GM06990 (cell line): ENCODE data around the gene DPM2.

Experiments
- DNase-seq: peaks from one replicate; pipeline ENCODE4 v3.0.0-alpha.2; 2011; ENCODE audit not compliant: insufficient read length; ENCODE audit errors: extremely low read depth
- H3K27me3 ChIP-seq: replicated peaks from 2 replicates; pipeline ENCODE4 v1.6.0; 2011; ENCODE audit warnings: low read length; ENCODE audit not compliant: control insufficient read depth, insufficient read depth
- H3K36me3 ChIP-seq: 2 replicates; pipeline ENCODE4 v1.5.1; 2011; ENCODE audit warnings: low read length; ENCODE audit not compliant: control insufficient read depth, insufficient read depth
- H3K4me3 ChIP-seq: replicated peaks from 2 replicates; pipeline ENCODE4 v1.5.1; 2011; ENCODE audit warnings: low read depth, mild to moderate bottlenecking, control low read depth, low read length
- TF ChIP-seq, protein P1 (sequence below): IDR thresholded peaks from 2 replicates; pipeline ENCODE4 v1.5.1; 2011; ENCODE audit warnings: low read length, control low read depth, mild to moderate bottlenecking, inconsistent platforms; ENCODE audit not compliant: insufficient read depth, poor library complexity, severe bottlenecking

Gene DPM2

DNA sequence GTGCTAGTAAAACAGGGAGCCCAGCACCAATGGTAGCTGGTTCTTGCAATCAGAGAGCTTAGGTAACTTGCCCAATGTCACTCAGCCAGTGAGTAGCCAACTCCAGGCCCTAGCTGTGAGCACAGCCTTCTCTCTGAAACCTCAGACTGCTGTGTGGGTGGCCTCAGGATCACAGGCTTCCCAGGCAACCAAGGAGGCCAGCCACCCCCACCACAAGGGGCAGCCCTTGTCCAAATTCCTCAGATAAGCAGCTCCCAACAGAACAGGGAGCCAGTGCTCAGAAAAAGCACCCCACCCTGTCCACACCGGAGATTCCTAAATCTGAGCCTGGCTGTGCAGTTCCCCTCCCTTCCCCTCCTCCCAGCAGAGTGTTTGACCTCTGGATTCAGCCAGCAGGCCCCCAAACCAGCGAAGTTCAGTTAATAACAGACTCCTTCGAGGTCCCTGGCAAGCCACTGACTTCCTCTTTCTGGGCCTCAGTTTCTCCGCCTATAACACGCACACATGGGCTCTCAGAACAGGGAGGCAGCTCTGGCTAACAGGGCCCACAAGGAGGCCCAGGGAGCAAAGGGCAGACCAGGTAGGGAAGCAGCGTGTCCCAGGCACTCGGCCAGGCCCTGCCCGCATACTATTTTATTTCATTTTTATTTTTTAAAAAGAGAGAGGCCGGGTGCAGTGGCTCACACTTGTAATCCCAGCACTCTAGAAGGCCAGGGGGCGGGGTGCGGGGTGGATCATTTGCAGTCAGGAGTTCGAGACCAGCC lies 40.4 kb upstream of the DPM2 start:
- H3K4me3 ChIP-seq, result peak overlapping the region; percentile 83
- H3K36me3 ChIP-seq, result peaks cover 3% of the 10 kb centered on the region
- DNase-seq, result no peak
- TF ChIP-seq, protein P1, sequence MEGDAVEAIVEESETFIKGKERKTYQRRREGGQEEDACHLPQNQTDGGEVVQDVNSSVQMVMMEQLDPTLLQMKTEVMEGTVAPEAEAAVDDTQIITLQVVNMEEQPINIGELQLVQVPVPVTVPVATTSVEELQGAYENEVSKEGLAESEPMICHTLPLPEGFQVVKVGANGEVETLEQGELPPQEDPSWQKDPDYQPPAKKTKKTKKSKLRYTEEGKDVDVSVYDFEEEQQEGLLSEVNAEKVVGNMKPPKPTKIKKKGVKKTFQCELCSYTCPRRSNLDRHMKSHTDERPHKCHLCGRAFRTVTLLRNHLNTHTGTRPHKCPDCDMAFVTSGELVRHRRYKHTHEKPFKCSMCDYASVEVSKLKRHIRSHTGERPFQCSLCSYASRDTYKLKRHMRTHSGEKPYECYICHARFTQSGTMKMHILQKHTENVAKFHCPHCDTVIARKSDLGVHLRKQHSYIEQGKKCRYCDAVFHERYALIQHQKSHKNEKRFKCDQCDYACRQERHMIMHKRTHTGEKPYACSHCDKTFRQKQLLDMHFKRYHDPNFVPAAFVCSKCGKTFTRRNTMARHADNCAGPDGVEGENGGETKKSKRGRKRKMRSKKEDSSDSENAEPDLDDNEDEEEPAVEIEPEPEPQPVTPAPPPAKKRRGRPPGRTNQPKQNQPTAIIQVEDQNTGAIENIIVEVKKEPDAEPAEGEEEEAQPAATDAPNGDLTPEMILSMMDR, result peak; percentile 14
- no peaks in the 10 kb centered on the region for H3K27me3 ChIP-seq

DNA sequence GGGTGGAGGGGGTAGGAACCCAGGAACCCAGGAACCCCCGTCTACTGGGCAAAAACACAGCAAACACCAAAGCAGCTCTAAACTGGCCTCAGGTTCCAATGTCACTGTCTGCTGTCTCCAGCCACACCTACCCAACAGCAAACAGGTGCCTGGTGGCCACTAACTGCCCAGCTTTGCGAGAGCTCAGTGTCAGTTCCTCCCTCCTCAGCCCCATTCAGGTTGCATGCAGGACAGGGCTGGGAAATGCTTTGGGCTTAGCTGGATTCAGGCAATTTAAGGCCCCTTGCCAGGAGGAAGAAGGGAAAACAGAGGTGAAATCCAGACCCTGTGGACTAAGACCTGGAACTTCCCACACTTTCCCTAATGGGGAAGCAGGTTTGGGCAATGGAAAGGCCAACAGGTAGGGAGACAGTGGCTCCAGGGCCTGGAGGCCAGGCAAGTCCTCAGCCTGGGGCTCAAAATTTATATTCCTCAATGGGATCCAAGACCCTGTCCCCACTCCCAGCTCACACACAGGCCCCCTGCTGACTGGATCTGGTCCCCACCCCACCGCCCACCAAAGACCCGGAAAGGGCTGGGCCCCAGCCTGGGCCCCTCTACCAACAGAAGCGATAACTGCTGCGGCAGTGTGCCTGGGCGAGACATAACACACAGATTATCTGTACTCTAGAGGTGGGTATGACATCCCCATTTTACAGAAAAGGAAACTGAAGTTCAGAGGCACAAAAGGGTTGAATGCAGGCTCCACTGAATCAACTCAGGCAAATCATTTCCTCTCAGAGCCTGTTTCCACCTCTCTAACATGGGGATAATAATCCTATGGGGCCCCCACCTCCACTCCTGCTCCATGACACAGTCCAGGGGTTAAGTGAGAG lies 39.6 kb upstream of the DPM2 start:
- TF ChIP-seq, protein P1, result peak; percentile 8
- no peak for DNase-seq
- peaks cover 3% of the 10 kb centered on the region for H3K36me3 ChIP-seq
- H3K4me3 ChIP-seq, result peak overlapping the region; percentile 83
- no peaks in the 10 kb centered on the region for H3K27me3 ChIP-seq

DNA sequence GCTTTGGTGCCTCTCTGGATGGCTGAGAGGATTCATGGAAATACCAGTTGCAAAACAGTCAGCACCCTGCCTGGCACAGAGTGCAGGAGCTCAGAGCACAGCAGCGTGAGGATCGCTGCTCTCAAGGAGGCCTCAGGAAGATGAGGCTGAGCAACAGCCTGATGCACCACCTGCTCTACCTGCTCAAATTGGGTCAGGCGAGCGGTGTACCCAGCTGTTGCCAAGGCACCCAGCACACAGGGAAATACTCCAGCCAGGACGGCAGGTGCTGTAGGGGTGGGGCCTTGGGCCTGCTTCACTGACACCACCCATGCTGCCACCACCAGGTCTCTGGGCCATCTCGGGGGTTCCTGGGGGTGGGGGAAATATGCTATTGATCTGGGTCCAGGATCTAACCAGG lies 38.8 kb upstream of the DPM2 start:
- H3K36me3 ChIP-seq, result peaks cover 3% of the 10 kb centered on the region
- TF ChIP-seq, protein P1, result no peak
- no peak for DNase-seq
- no peaks in the 10 kb centered on the region for H3K27me3 ChIP-seq
- H3K4me3 ChIP-seq, result no peak overlapping the region; the same call in 1 of the 2 replicates

DNA sequence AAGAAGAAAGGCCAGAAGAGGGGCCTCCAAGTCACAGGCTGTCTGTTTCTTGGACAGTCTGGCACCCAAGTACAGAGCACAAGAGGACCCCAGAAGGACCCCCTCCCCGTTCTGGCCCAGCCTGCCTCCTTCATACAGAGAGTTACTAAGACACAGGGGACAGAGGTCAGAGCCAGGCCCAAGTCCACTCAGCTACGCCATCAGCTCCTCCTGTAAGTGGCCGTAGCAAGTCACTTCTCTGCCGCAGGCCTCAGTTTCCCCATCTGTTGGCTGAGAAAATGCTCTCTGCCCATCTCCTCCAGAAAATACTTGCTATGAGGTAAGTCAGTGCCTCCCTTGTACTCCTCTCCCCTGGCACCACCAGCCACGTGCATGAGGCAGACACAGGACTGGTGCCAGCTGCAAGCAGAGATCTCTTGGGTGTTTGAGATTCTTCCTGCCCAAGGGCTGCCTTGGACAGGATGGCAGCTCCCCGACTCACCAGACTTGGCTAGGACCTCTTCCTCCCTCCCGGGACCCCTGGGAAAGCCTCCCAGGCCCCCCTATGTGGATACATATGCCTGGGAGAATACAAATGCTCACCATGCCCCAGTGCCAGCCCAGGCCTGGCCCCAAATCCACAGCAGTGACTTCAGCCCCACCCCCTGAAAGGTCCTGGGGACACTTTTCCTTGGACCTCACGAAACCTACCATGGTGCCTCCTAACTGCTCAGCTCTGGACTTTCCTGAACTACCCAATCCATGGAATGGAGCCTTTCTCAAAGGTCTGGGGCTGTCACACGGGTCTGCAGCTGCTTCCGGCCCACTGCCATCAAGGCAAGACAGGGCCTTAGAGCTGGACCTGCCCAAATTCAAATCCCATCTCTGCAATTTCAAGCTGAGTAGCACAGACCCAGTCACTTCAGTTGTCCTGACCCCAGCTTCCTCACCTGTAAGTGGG lies 38.0 kb upstream of the DPM2 start:
- no peak for DNase-seq
- Histone ChIP-seq H3K27me3 (no peaks in the 10 kb centered on the region), H3K4me3 (no peak overlapping the region), H3K36me3 (peaks cover 3% of the 10 kb centered on the region)
- TF ChIP-seq, protein P1, result no peak

DNA sequence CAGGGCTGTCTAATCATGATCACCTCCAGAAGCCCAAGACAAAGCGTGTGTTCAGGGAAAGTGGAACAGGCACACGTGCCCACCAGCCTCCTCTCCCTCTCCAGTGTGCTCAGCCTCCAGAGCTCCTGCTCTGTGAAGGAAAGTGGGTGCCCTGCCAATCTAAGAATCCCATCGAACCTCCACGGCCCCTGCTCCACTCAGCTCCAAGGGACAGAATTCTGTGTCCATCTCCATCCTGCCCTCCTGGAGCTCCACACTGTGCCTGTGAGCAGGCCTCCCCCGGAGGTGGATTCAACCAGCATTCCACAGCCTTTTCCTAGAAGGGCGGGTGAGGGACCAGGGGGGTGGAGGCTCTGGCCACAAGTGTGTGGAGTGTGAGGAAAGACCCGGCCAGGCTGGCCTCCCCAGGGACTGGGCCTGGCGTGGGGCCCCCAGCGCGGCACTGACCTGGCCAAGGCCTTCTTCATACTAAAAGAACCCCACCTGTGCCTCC lies 37.2 kb upstream of the DPM2 start:
- no peak overlapping the region for H3K4me3 ChIP-seq
- H3K27me3 ChIP-seq, result no peaks in the 10 kb centered on the region
- DNase-seq, result no peak
- peaks cover 3% of the 10 kb centered on the region for H3K36me3 ChIP-seq
- TF ChIP-seq, protein P1, result no peak
